ENCODE measurements around the gene CCDC3.

DNA sequence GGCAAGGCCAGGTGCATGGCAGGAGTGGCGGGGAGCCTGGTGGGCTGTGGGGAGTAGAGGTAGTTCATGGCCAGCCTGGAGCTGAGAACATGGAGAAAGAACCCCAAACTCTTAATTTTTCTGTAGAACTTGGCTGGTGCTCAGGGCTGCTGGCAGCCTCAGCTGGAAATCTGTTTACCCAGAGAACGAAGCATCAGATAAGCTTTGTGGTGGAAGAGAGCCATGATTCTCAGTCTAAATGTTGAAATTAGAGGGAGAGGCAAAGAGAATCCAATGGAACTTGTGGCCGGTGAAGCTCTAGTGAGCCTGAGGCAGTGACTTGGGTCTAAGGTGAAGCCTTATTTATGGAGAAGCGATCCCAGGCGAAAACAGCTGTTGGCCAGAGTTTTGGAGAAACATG, 126.4 kb downstream of the CCDC3 start:
- TF ChIP-seq, protein P1, sequence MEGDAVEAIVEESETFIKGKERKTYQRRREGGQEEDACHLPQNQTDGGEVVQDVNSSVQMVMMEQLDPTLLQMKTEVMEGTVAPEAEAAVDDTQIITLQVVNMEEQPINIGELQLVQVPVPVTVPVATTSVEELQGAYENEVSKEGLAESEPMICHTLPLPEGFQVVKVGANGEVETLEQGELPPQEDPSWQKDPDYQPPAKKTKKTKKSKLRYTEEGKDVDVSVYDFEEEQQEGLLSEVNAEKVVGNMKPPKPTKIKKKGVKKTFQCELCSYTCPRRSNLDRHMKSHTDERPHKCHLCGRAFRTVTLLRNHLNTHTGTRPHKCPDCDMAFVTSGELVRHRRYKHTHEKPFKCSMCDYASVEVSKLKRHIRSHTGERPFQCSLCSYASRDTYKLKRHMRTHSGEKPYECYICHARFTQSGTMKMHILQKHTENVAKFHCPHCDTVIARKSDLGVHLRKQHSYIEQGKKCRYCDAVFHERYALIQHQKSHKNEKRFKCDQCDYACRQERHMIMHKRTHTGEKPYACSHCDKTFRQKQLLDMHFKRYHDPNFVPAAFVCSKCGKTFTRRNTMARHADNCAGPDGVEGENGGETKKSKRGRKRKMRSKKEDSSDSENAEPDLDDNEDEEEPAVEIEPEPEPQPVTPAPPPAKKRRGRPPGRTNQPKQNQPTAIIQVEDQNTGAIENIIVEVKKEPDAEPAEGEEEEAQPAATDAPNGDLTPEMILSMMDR (IDR thresholded peaks at IDR 0.05; ENCODE audit: poor library complexity, severe bottlenecking), result no peak
- TF ChIP-seq EP300 (conservative IDR thresholded peaks at IDR 0.05; ENCODE audit: poor library complexity, severe bottlenecking) (no peak), POLR2AphosphoS5 (IDR thresholded peaks at IDR 0.05) (no peak), RAD21 (conservative IDR thresholded peaks at IDR 0.05) (no peak), EZH2 (IDR thresholded peaks at IDR 0.05; ENCODE audit: borderline replicate concordance, insufficient read depth, low read length, poor library complexity, severe bottlenecking) (no peak), SMC3 (conservative IDR thresholded peaks at IDR 0.05; ENCODE audit: poor library complexity) (no peak)
- TF ChIP-seq, protein P2, sequence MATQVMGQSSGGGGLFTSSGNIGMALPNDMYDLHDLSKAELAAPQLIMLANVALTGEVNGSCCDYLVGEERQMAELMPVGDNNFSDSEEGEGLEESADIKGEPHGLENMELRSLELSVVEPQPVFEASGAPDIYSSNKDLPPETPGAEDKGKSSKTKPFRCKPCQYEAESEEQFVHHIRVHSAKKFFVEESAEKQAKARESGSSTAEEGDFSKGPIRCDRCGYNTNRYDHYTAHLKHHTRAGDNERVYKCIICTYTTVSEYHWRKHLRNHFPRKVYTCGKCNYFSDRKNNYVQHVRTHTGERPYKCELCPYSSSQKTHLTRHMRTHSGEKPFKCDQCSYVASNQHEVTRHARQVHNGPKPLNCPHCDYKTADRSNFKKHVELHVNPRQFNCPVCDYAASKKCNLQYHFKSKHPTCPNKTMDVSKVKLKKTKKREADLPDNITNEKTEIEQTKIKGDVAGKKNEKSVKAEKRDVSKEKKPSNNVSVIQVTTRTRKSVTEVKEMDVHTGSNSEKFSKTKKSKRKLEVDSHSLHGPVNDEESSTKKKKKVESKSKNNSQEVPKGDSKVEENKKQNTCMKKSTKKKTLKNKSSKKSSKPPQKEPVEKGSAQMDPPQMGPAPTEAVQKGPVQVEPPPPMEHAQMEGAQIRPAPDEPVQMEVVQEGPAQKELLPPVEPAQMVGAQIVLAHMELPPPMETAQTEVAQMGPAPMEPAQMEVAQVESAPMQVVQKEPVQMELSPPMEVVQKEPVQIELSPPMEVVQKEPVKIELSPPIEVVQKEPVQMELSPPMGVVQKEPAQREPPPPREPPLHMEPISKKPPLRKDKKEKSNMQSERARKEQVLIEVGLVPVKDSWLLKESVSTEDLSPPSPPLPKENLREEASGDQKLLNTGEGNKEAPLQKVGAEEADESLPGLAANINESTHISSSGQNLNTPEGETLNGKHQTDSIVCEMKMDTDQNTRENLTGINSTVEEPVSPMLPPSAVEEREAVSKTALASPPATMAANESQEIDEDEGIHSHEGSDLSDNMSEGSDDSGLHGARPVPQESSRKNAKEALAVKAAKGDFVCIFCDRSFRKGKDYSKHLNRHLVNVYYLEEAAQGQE (IDR thresholded peaks at IDR 0.05; ENCODE audit: borderline replicate concordance), result no peak

Data from neural cell (in vitro differentiated cells).